ENCODE measurements around the gene ERCC6L2.

- no peak for TF ChIP-seq TAF1 (IDR thresholded peaks at IDR 0.05; ENCODE audit: borderline replicate concordance, insufficient read depth, low read length)
- TF ChIP-seq POLR2AphosphoS5 (IDR thresholded peaks at IDR 0.05; ENCODE audit: low read depth, low read length) = no peak
Observed at GRCh38 chr9:95879591-95879990, 4.1 kb downstream of the ERCC6L2 start.

All from PFSK-1 (cell line).